Measurements from ENCODE around the gene CACNG6.

Gene CACNG6

GRCh38 chr19:54041969-54042606, 50.7 kb downstream of the CACNG6 start:
- DNase-seq (ENCODE audit: low read depth in 2 of 2, low spot score in 1 of 2), result no peak

- no peak for DNase-seq (ENCODE audit: low read depth in 2 of 2, low spot score in 1 of 2)
Measured at GRCh38 chr19:54042989-54043388, 51.6 kb downstream of the CACNG6 start.

GRCh38 chr19:54045771-54046170, 54.3 kb downstream of the CACNG6 start:
- no peak for DNase-seq (ENCODE audit: low read depth in 2 of 2, low spot score in 1 of 2)

- no peak for DNase-seq (ENCODE audit: low read depth in 2 of 2, low spot score in 1 of 2)
Measured at GRCh38 chr19:54047616-54048015, 56.2 kb downstream of the CACNG6 start.

Measured in stimulated activated CD8-positive, alpha-beta memory T cell treated with anti-CD3 and anti-CD28 coated beads, Interleukin-4, amount 100 ng/mL, for 1 hour (primary cell).